Ishikawa (cell line): Measurements from ENCODE around the gene CNTN4.

Experiments used
- CEBPB ChIP-seq: IDR thresholded peaks from 2 replicates; pipeline ENCODE4 v1.6.1; 2012
- CREB1 ChIP-seq: IDR thresholded peaks from 2 replicates; pipeline ENCODE4 v1.6.1; 2012; ENCODE audit warnings: low read depth
- EGR1 ChIP-seq: IDR thresholded peaks from 2 replicates; pipeline ENCODE4 v1.6.1; 2012
- EP300 ChIP-seq: IDR thresholded peaks from 2 replicates; pipeline ENCODE4 v1.6.1; 2012; ENCODE audit warnings: borderline replicate concordance
- FOXM1 ChIP-seq: IDR thresholded peaks from 2 replicates; pipeline ENCODE4 v1.6.1; 2012; ENCODE audit warnings: low read depth, borderline replicate concordance
- TAF1 ChIP-seq: IDR thresholded peaks from 2 replicates; pipeline ENCODE4 v1.6.1; 2012; ENCODE audit warnings: low read depth, mild to moderate bottlenecking
- TCF12 ChIP-seq: IDR thresholded peaks from 2 replicates; pipeline ENCODE4 v1.6.1; 2012; ENCODE audit warnings: low read depth
- USF1 ChIP-seq: IDR thresholded peaks from 2 replicates; pipeline ENCODE4 v1.6.1; 2012
- YY1 ChIP-seq: IDR thresholded peaks from 2 replicates; pipeline ENCODE4 v1.6.1; 2012; ENCODE audit warnings: low read depth
- TF ChIP-seq, protein P1 (sequence below): IDR thresholded peaks from 2 replicates; pipeline ENCODE4 v1.6.1; 2012
- TF ChIP-seq, protein P2 (sequence below): IDR thresholded peaks from 2 replicates; pipeline ENCODE4 v1.6.1; 2012; ENCODE audit warnings: low read depth, mild to moderate bottlenecking

- TF ChIP-seq CEBPB (no peak), EP300 (no peak), EGR1 (no peak), USF1 (no peak), TAF1 (no peak), FOXM1 (no peak), YY1 (no peak), TCF12 (no peak), CREB1 (no peak)
- TF ChIP-seq, protein P1, sequence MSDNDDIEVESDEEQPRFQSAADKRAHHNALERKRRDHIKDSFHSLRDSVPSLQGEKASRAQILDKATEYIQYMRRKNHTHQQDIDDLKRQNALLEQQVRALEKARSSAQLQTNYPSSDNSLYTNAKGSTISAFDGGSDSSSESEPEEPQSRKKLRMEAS, result no peak
- TF ChIP-seq, protein P2, sequence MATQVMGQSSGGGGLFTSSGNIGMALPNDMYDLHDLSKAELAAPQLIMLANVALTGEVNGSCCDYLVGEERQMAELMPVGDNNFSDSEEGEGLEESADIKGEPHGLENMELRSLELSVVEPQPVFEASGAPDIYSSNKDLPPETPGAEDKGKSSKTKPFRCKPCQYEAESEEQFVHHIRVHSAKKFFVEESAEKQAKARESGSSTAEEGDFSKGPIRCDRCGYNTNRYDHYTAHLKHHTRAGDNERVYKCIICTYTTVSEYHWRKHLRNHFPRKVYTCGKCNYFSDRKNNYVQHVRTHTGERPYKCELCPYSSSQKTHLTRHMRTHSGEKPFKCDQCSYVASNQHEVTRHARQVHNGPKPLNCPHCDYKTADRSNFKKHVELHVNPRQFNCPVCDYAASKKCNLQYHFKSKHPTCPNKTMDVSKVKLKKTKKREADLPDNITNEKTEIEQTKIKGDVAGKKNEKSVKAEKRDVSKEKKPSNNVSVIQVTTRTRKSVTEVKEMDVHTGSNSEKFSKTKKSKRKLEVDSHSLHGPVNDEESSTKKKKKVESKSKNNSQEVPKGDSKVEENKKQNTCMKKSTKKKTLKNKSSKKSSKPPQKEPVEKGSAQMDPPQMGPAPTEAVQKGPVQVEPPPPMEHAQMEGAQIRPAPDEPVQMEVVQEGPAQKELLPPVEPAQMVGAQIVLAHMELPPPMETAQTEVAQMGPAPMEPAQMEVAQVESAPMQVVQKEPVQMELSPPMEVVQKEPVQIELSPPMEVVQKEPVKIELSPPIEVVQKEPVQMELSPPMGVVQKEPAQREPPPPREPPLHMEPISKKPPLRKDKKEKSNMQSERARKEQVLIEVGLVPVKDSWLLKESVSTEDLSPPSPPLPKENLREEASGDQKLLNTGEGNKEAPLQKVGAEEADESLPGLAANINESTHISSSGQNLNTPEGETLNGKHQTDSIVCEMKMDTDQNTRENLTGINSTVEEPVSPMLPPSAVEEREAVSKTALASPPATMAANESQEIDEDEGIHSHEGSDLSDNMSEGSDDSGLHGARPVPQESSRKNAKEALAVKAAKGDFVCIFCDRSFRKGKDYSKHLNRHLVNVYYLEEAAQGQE, result no peak
These were observed 895.1 kb downstream of the CNTN4 start for GRCh38 chr3:2993736-2994135.
